WTC11 (cell line): ENCODE data around the gene SRGAP1. TPM values are rescaled to one million over a fixed set of nuclear protein-coding genes. Genes with fewer than 3 reads are reported as not detected.
A peak's percentile ranks its signal among the peaks of the same experiment; 100 is the strongest.

Experiments used
- ATAC-seq: fragments of 200-7000 bp; cut with Tn5 transposase; 2 replicates; pipeline ENCODE4 v1.10.0; 2021; ENCODE audit warnings: mild to moderate bottlenecking, moderate library complexity
- CTCF ChIA-PET: fragments of 300-600 bp; sonication (Branson Sonifier 250); formaldehyde crosslinking; loops from one replicate; lab custom pipeline; 2021; ENCODE audit warnings: antibody characterized with exemption; lab: Charles Lee
- POLR2A ChIA-PET: fragments of 350-600 bp; sonication (Branson Sonifier 250); formaldehyde crosslinking; loops from one replicate; lab custom pipeline; 2021; ENCODE audit warnings: antibody characterized with exemption; lab: Charles Lee
- DNase-seq: peaks from one replicate; pipeline ENCODE4 v3.0.0; 2021; ENCODE audit warnings: low spot score
- H3K27ac Mint-ChIP-seq: 2 replicates; pipeline ENCODE4 v1.8.0; 2021; ENCODE audit warnings: mixed read lengths
- H3K27me3 Mint-ChIP-seq: 2 replicates; pipeline ENCODE4 v1.8.0; 2021; ENCODE audit warnings: low read depth, mild to moderate bottlenecking, moderate library complexity, mixed read lengths
- H3K36me3 Mint-ChIP-seq: 2 replicates; pipeline ENCODE4 v1.8.0; 2021; ENCODE audit warnings: mixed read lengths
- H3K4me1 Mint-ChIP-seq: 2 replicates; pipeline ENCODE4 v1.8.0; 2022; ENCODE audit warnings: mixed read lengths
- H3K4me3 Mint-ChIP-seq: 2 replicates; pipeline ENCODE4 v1.8.0; 2021; ENCODE audit warnings: mild to moderate bottlenecking, moderate library complexity, mixed read lengths
- H3K9me3 Mint-ChIP-seq: 2 replicates; pipeline ENCODE4 v1.8.0; 2021; ENCODE audit warnings: mixed read lengths
- ARID4B ChIP-seq: sonication (generic); formaldehyde crosslinking; IDR thresholded peaks from 2 replicates; pipeline ENCODE4 v1.8.0; 2023; ENCODE audit warnings: missing genetic modification reagents, mild to moderate bottlenecking, borderline replicate concordance
- ATF6 ChIP-seq: sonication (generic); formaldehyde crosslinking; IDR thresholded peaks from 2 replicates; pipeline ENCODE4 v1.8.1; 2023; ENCODE audit warnings: mild to moderate bottlenecking, missing genetic modification reagents
- CBFB ChIP-seq: sonication (generic); formaldehyde crosslinking; IDR thresholded peaks from 2 replicates; pipeline ENCODE4 v1.8.1; 2022; ENCODE audit warnings: mild to moderate bottlenecking, low read depth, missing genetic modification reagents
- E2F1 ChIP-seq: sonication (generic); formaldehyde crosslinking; IDR thresholded peaks from 2 replicates; pipeline ENCODE4 v1.8.0; 2022; ENCODE audit warnings: mild to moderate bottlenecking, missing genetic modification reagents
- ESRRA ChIP-seq: sonication (generic); formaldehyde crosslinking; IDR thresholded peaks from 2 replicates; pipeline ENCODE4 v1.8.1; 2022; ENCODE audit warnings: mild to moderate bottlenecking, missing genetic modification reagents, borderline replicate concordance
- FOXK1 ChIP-seq: sonication (generic); formaldehyde crosslinking; IDR thresholded peaks from 2 replicates; pipeline ENCODE4 v1.8.0; 2022; ENCODE audit warnings: mild to moderate bottlenecking, moderate library complexity, missing genetic modification reagents
- GTF2I ChIP-seq: fragments of 250-450 bp; sonication (Bioruptor Pico); conservative IDR thresholded peaks from 2 replicates; pipeline ENCODE4 v1.4.0; 2021; ENCODE audit warnings: mild to moderate bottlenecking
- NFYB ChIP-seq: sonication (generic); formaldehyde crosslinking; conservative IDR thresholded peaks from 2 replicates; pipeline ENCODE4 v1.8.0; 2022; ENCODE audit warnings: low read depth, missing genetic modification reagents
- PREB ChIP-seq: sonication (generic); formaldehyde crosslinking; IDR thresholded peaks from 2 replicates; pipeline ENCODE4 v1.8.1; 2022; ENCODE audit warnings: mild to moderate bottlenecking, missing genetic modification reagents, moderate library complexity, borderline replicate concordance
- RORB ChIP-seq: fragments of 250-450 bp; sonication (Bioruptor Pico); IDR thresholded peaks from 2 replicates; pipeline ENCODE4 v1.9.0; 2021; ENCODE audit warnings: mild to moderate bottlenecking
- SOX15 ChIP-seq: fragments of 250-450 bp; sonication (Bioruptor Pico); IDR thresholded peaks from 2 replicates; pipeline ENCODE4 v1.9.0; 2021; ENCODE audit warnings: mild to moderate bottlenecking
- STAT6 ChIP-seq: sonication (generic); formaldehyde crosslinking; conservative IDR thresholded peaks from 2 replicates; pipeline ENCODE4 v1.8.1; 2023; ENCODE audit warnings: mild to moderate bottlenecking, low read depth, missing genetic modification reagents, moderate library complexity
- ZNF263 ChIP-seq: sonication (generic); formaldehyde crosslinking; IDR thresholded peaks from 2 replicates; pipeline ENCODE4 v1.8.1; 2022; ENCODE audit warnings: low read depth, mild to moderate bottlenecking, moderate library complexity, missing genetic modification reagents
- ZNF281 ChIP-seq: sonication (generic); formaldehyde crosslinking; IDR thresholded peaks from 2 replicates; pipeline ENCODE4 v1.8.0; 2023; ENCODE audit warnings: mild to moderate bottlenecking, missing genetic modification reagents
- ZNF423 ChIP-seq: fragments of 250-450 bp; sonication (Bioruptor Pico); IDR thresholded peaks from 2 replicates; pipeline ENCODE4 v2.1.2; 2022; ENCODE audit warnings: mild to moderate bottlenecking, moderate library complexity
- ZNF512 ChIP-seq: sonication (generic); formaldehyde crosslinking; IDR thresholded peaks from 2 replicates; pipeline ENCODE4 v1.8.1; 2022; ENCODE audit warnings: missing genetic modification reagents, borderline replicate concordance
- total RNA-seq: library from RNA; stranded (reverse); gene quantifications from 3 replicates; pipeline ENCODE4 v1.2.3, GENCODE V29; 2021

The SRGAP1 gene
- total RNA-seq, 1 experiment from 2014 or later = 10.3 TPM

GRCh38 chr12:64172143-64172970 lies 327.9 kb downstream of the SRGAP1 start:
- TF ChIP-seq ZNF263 = peak; percentile 51; the same call in 1 of the 2 replicates
- no peak for TF ChIP-seq ZNF512
- TF ChIP-seq ARID4B = no peak
- TF ChIP-seq GTF2I (CRISPR knock-in tag) = no peak
- no peak for TF ChIP-seq NFYB (CRISPR knock-in tag)
- TF ChIP-seq E2F1 (CRISPR knock-in tag) = no peak
- no peak for TF ChIP-seq ATF6 (CRISPR knock-in tag)
- TF ChIP-seq, all 79 proteins: peak for 1
- DNase-seq (no peak), ATAC-seq (peak; percentile 62)
- no peak overlapping the region for H3K4me3 Mint-ChIP-seq
- H3K4me1 Mint-ChIP-seq = peaks cover 25% of the 10 kb centered on the region
- H3K9me3 Mint-ChIP-seq = no peaks in the 10 kb centered on the region
- no peaks in the 10 kb centered on the region for H3K27me3 Mint-ChIP-seq
- ChIA-PET POLR2A (no interaction called here), CTCF (interaction anchor here (0.6 kb wide), 1 partner anchor 65 kb away, joined by 3 read pairs; no protein-coding TSS in a partner anchor)
- no peak overlapping the region for H3K27ac Mint-ChIP-seq
- H3K36me3 Mint-ChIP-seq = no peaks in the 10 kb centered on the region

- no peak for DNase-seq
- Mint-ChIP-seq H3K9me3 (no peaks in the 10 kb centered on the region), H3K27me3 (no peaks in the 10 kb centered on the region), H3K4me3 (no peak overlapping the region), H3K36me3 (no peaks in the 10 kb centered on the region), H3K27ac (no peak overlapping the region), H3K4me1 (peaks cover 25% of the 10 kb centered on the region)
- ChIA-PET POLR2A (no interaction called here), CTCF (no interaction called here)
- ATAC-seq = peak; percentile 14; the same call in 1 of the 2 replicates
- TF ChIP-seq ZNF281 (CRISPR knock-in tag) (no peak), SOX15 (no peak), CBFB (no peak), PREB (CRISPR knock-in tag) (no peak), ESRRA (no peak), RORB (CRISPR knock-in tag) (no peak), FOXK1 (CRISPR knock-in tag) (no peak), ZNF423 (CRISPR knock-in tag) (no peak), STAT6 (CRISPR knock-in tag) (no peak), GTF2I (CRISPR knock-in tag) (no peak)
Observed at GRCh38 chr12:64173456-64173855, 329.0 kb downstream of the SRGAP1 start.
